Stimulated activated naive CD8-positive, alpha-beta T cell treated with anti-CD3 and anti-CD28 coated beads, Interleukin-15, Interleukin-2, amounts not matched to agents 100 ng/mL and 50 ng/mL, for 24 hours (primary cell): ENCODE results near the gene MUC13.

ENCODE experiments used
- H3K27ac Mint-ChIP-seq: one replicate; pipeline ENCODE4 v1.8.0; 2021; ENCODE audit warnings: mild to moderate bottlenecking, mixed read lengths
- H3K27me3 Mint-ChIP-seq: one replicate; pipeline ENCODE4 v1.8.0; 2021; ENCODE audit warnings: mixed read lengths
- H3K36me3 Mint-ChIP-seq: one replicate; pipeline ENCODE4 v1.8.0; 2021; ENCODE audit warnings: low read depth, mixed read lengths
- H3K4me1 Mint-ChIP-seq: one replicate; pipeline ENCODE4 v1.8.0; 2021; ENCODE audit warnings: low read depth, mixed read lengths
- H3K4me3 Mint-ChIP-seq: one replicate; pipeline ENCODE4 v1.8.0; 2021; ENCODE audit warnings: mild to moderate bottlenecking, mixed read lengths
- H3K9me3 Mint-ChIP-seq: one replicate; pipeline ENCODE4 v1.8.0; 2021; ENCODE audit warnings: mixed read lengths

MUC13 gene

DNA sequence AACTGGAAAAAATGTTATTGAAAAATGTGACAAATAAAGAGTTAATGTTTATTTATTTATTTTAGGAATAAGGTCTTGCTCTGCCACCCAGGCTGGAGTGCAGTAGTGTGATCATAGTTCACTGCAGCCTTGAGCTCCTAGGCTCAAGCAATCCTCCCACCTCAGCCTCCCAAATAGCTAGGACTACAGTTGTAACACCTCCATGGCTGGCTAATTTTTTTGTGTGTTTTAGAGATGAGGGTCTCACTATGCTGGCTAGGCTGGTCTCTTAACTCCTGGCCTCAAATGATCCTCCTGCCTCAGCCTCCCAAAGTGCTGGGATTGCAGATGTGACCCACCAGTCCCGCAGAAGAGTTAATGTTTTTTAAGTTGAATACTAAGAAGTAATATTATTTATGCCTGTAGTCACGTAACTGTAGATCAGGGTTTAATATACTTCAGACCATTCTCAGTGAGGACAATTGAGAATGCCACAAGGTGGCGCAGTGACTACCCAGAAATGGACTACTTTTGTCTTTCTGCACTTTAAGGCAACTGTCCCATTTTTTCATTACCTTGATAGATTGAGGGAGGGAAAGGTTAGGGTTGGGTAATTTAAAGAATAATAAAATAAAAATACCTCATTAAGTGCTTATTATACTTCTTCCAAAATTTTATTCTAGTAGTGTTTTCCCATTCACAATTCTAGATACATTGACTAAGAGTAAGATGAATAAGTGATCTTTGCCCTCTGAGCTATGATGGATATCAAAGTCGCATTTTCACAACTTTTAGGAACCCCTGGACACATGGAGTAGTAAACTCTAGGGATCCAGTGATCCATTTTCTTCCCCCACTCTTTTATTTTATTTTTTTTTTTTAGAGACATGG, 6.0 kb downstream of the MUC13 start:
- H3K4me1 Mint-ChIP-seq = peaks cover 4% of the 10 kb centered on the region
- no peaks in the 10 kb centered on the region for H3K36me3 Mint-ChIP-seq
- H3K4me3 Mint-ChIP-seq = no peak overlapping the region
- H3K9me3 Mint-ChIP-seq = no peaks in the 10 kb centered on the region
- peaks cover 23% of the 10 kb centered on the region for H3K27me3 Mint-ChIP-seq
- no peak overlapping the region for H3K27ac Mint-ChIP-seq

DNA sequence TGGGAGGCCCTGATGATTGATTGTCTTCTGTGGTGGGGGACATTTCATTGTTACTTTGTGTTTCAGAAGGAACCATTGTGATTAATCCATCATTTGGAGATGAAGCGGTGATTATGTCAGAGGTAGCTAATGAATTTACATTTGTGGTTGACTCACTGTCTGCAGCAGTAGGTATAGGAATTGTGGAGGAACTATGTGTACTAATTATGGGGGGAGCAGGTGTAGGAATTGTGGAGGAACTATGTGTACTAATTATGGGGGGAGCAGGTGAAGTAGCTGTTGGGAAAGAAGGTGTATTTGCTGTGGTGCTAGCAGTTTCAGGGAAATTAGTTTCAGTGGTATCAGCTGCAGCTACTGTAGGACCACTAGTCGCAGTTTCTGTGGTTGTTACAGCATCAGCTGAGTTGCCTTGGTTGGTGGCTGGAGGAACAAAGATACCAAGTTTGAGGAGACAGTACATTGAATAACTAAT, 6.9 kb downstream of the MUC13 start:
- Mint-ChIP-seq H3K27me3 (peaks cover 16% of the 10 kb centered on the region), H3K9me3 (no peaks in the 10 kb centered on the region), H3K27ac (no peak overlapping the region), H3K4me3 (no peak overlapping the region), H3K36me3 (no peaks in the 10 kb centered on the region), H3K4me1 (peaks cover 4% of the 10 kb centered on the region)

DNA sequence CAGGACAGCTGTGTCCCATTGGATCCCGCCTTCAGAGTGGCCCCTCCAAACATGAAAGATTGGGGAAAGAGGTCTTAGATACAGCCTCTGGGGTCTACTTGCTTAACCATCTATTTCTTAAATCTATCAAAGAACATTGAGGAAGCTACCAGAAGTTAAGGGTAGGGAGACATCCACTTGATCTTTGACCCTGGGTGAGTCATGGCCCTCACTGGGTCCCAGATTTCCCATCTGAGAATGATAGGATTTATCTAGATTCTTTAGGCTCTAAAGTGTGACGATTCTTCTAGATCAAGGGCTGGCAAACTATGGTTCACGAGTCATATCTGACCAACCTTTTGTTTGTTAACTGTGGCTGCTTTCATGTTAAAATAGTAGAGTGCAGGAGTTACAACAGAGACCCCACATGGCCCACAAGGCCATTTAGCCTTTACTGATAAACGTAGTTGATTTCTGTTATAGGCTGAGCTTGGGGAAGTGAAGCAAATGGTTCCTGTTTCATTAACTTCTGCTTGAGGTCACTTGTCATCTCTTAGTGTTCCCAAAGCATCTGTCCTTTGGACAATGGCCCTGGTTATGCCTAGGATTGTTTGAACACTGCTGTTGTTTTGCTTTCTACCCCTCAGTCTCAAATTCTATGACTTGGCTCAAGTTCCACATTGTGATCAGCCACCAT, 8.0 kb downstream of the MUC13 start:
- H3K36me3 Mint-ChIP-seq = no peaks in the 10 kb centered on the region
- H3K4me3 Mint-ChIP-seq = no peak overlapping the region
- H3K9me3 Mint-ChIP-seq = no peaks in the 10 kb centered on the region
- H3K27ac Mint-ChIP-seq = no peak overlapping the region
- peaks cover 15% of the 10 kb centered on the region for H3K27me3 Mint-ChIP-seq
- H3K4me1 Mint-ChIP-seq = peaks cover 4% of the 10 kb centered on the region

DNA sequence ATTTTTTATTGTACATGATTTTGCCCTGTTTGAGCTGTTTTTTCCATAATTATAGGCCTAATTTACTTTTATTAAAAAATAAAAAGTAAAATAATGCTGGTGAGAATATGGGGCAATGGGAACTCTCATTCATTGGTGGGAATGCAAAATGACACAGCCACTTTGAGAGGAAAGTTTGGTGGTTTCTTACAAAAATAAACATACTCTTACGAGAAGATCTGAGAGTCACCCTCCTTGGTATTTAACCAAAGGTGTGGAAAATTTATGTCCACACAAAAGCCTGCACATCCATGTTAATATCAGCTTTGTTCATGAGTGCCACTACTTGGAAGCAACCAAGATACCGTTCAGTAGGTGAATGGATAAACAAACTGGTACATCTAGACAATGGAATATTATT, 9.8 kb downstream of the MUC13 start:
- H3K9me3 Mint-ChIP-seq = no peaks in the 10 kb centered on the region
- H3K4me1 Mint-ChIP-seq = peaks cover 4% of the 10 kb centered on the region
- H3K27me3 Mint-ChIP-seq = peaks cover 15% of the 10 kb centered on the region
- H3K36me3 Mint-ChIP-seq = no peaks in the 10 kb centered on the region
- H3K27ac Mint-ChIP-seq = no peak overlapping the region
- H3K4me3 Mint-ChIP-seq = no peak overlapping the region

DNA sequence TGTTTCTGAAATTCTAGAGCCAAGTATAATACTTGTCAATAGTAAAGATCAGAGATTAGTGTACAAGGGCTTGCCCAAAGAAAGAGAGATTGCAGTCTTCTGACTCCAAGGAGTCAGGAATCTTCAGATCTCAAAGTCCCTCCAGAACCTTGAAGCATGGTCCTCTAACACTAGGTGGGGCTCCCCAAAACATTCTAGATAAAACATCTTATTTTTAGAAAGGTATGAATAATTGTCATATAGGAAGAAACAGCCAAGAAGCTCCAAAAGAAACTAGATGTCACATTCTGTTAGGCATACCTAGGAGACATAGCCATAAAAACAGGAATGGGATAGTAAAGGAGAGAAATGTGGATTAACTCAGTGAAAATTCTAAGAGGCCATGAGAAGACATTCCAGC, 10.7 kb downstream of the MUC13 start:
- Mint-ChIP-seq H3K4me1 (peaks cover 4% of the 10 kb centered on the region), H3K27me3 (peaks cover 15% of the 10 kb centered on the region), H3K4me3 (no peak overlapping the region), H3K27ac (no peak overlapping the region), H3K9me3 (no peaks in the 10 kb centered on the region), H3K36me3 (no peaks in the 10 kb centered on the region)

DNA sequence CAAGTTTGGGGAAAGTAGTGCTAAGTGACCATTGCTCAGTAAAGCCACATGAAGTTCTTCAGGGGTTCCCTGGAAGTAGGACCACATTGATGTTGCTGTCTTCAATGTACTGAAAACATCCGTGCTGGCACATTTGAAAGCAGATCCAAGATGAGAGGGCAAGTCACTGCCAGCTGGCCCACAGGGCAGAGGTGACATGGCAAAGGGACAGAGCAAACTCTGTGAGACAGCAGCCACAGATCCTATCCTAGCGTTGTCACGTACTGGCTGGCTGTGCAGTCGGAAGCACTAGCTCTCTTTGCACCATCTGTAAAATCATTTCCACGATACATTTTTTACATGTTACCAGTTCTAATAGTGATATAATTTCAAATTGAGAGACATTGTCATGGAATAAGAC, 13.8 kb downstream of the MUC13 start:
- Mint-ChIP-seq H3K27ac (no peak overlapping the region), H3K4me3 (no peak overlapping the region), H3K27me3 (peaks cover 14% of the 10 kb centered on the region), H3K9me3 (no peaks in the 10 kb centered on the region), H3K4me1 (no peaks in the 10 kb centered on the region), H3K36me3 (no peaks in the 10 kb centered on the region)

DNA sequence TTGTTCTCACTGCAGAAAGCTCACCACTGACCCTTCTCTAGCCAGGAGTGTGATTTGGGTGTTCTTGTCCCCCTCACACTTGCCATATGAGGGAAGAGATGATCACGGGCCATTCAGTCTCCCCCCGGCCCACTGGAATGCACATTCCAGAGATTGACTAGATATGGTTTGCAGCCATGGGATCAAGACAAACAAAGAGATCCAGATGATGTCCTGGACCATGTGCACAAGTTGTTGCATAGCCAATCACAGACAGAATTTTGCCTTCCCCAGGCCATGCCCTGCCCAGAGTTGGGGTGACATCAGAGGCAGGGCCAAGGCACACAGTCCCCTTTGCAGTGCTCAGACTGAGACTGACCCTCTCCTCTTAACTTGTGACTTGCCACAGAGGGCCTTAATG, 14.8 kb downstream of the MUC13 start:
- H3K9me3 Mint-ChIP-seq = no peaks in the 10 kb centered on the region
- H3K27ac Mint-ChIP-seq = no peak overlapping the region
- no peaks in the 10 kb centered on the region for H3K36me3 Mint-ChIP-seq
- no peaks in the 10 kb centered on the region for H3K4me1 Mint-ChIP-seq
- H3K27me3 Mint-ChIP-seq = peaks cover 10% of the 10 kb centered on the region
- H3K4me3 Mint-ChIP-seq = no peak overlapping the region

DNA sequence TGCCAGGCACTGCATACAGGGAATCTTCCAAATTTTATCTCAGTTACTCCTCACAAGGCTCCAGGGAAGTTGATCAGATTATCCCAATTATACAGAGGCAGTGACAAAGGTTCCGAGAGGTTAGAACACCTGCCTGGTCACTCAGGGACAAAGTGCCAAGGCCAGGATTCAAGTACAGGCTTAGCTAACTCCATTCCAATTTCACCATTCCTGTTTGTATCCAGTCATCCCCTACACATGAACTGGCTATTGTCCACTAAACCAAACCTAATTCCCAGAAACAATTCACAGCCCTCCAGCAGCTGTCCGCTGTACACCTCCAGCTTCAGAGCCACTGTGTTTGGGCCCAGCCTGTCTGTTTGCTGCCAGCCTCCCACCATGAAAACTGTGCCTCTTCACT, 16.0 kb downstream of the MUC13 start:
- Mint-ChIP-seq H3K9me3 (no peaks in the 10 kb centered on the region), H3K4me3 (no peak overlapping the region), H3K36me3 (no peaks in the 10 kb centered on the region), H3K4me1 (no peaks in the 10 kb centered on the region), H3K27ac (no peak overlapping the region), H3K27me3 (peaks cover 4% of the 10 kb centered on the region)

DNA sequence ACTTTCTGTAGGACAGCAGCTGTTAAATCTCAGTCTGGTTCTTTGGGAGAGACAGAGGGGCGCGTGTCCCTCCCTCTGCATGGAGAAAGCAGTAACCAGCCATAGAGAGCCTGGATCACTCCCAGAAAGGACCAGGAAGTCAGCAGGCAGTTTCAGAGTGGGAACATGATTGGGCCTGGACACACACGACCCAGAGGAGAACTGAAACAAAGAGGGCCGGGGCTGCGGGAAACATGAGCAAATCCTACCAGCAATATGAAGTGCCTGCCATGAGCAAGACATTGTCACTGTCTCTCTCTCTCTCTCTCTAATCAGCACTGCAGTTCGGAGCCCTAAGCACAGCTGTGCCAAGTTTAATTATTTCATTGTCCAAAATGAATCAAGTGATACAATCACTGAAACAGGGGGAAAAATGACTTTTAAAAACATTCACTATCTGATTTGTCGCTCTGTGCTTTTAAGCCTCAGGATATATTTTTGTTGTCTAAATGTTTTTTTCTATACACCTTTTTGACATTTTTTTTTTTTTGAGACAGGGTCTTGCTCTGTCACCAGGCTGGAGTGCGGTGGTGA, 17.6 kb downstream of the MUC13 start:
- no peaks in the 10 kb centered on the region for H3K36me3 Mint-ChIP-seq
- H3K27me3 Mint-ChIP-seq = peaks cover 8% of the 10 kb centered on the region
- H3K4me3 Mint-ChIP-seq = no peak overlapping the region
- peak overlapping the region; percentile 29 for H3K27ac Mint-ChIP-seq
- H3K4me1 Mint-ChIP-seq = no peaks in the 10 kb centered on the region
- H3K9me3 Mint-ChIP-seq = no peaks in the 10 kb centered on the region

DNA sequence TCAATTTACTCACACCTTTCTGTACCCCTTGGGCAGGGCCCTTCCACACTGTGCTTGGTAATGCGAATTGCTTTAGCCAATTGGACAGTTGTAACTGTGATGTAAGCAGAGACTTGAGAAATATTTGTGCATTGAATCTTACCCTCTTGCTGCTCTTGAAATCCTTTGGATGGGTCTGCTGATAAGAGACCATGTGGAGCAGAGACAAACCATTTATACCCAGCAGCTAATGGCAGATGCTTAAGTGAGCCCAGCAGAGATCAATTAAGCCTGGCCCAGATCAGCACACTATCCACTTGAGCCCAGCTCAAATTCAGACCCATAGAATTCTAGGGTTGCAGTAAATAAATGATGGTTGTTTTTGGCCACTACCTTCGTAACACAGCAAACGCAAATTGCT, 19.3 kb downstream of the MUC13 start:
- Mint-ChIP-seq H3K36me3 (no peaks in the 10 kb centered on the region), H3K9me3 (no peaks in the 10 kb centered on the region), H3K27me3 (peaks cover 14% of the 10 kb centered on the region), H3K4me3 (no peak overlapping the region), H3K27ac (no peak overlapping the region), H3K4me1 (no peaks in the 10 kb centered on the region)

DNA sequence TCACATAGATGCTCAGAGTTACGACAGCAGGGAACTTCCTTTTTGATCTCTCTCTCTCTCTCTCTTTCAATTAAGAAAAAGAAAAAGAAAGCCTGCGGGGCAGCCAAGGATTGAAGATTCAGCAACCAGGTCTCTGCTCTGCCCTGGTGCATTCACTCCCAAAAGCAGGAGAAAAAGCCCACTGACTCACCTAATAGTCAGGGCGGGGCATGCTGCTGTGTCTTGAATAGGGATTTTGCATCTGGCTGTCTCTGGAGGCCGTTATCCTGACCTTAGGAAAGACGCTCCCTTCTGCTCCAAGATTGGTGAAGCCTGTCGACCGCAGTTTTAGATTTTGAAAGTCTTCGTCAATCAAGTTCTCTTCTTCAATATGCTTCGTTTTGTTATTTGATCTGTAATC, 26.6 kb downstream of the MUC13 start:
- no peaks in the 10 kb centered on the region for H3K9me3 Mint-ChIP-seq
- H3K4me1 Mint-ChIP-seq = no peaks in the 10 kb centered on the region
- peaks cover 26% of the 10 kb centered on the region for H3K27me3 Mint-ChIP-seq
- H3K36me3 Mint-ChIP-seq = no peaks in the 10 kb centered on the region
- no peak overlapping the region for H3K27ac Mint-ChIP-seq
- H3K4me3 Mint-ChIP-seq = no peak overlapping the region

DNA sequence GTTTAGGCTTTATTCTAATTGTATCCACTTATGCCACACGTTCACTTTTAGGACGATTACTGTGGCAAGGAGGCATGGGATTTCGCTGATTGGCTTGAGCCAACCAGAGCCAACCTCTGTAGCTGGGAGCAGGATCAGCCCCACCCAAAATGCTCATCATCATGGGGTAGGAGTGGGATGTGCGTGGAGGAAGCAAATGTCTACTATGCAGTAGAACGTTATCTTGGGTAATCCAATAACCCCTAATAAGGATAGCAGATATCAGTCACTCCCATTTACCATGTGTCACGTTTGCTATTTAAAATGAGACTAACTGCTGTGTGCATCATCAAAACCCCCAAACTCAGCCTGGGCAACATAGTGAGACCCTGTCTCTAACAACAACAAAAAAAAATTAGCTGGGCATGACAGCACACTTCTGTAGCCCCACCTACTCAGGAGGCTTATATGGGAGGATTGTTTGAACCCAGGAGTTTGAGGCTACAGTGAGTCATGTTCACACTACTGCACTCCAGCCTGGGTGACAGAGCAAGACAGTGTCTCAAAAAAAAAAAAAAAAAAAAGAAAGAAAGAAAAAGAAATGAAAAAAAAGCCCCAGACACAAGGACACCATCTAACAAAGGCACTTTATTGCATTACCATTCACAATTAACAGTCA, 29.6 kb downstream of the MUC13 start:
- Mint-ChIP-seq H3K27me3 (peaks cover 16% of the 10 kb centered on the region), H3K4me1 (peaks cover 7% of the 10 kb centered on the region), H3K36me3 (no peaks in the 10 kb centered on the region), H3K9me3 (no peaks in the 10 kb centered on the region), H3K4me3 (no peak overlapping the region), H3K27ac (no peak overlapping the region)

DNA sequence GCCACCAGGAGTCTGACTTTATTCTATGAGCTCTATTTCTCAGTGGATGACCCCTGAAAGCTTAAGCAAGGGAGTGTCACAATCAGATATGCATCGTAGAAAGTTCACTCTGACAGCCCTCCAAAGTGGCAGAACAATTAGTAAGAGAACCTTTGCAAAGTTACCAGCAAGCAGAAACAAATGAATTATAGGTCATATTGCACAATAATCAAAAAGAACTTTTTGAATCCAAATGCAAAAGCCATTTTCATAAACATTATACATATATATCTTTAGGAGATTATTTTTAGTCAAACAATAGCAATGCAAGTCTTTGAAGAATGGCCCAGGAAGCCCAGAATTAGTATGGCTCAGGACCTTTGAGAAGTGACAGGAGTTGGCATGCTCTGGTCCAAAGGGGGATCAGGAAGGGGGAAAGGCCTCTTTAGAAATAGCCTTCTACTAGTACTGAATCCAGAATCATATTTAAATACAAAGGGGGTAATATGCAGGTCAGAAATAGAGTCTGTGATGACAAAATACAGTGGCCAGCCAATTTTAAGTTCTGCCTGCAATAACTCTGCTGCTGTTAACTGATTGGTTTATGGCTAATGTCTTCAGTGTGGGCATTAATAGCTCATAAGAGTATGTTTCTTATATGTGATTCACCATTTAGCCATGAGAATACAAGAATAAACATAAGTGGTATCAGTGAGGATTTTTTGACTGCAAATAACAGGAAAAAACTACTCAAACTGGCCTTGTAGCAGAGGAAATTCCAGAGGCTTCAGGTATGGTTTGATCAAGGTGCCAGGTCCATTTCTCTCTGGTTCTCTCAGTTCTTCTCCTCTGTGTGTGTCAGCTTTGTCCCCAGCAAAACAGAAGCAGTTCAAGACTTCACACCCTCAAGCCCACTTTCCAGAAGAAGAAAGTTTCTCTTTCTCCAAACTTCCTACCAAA, 30.4 kb downstream of the MUC13 start:
- no peaks in the 10 kb centered on the region for H3K9me3 Mint-ChIP-seq
- H3K36me3 Mint-ChIP-seq = no peaks in the 10 kb centered on the region
- H3K4me3 Mint-ChIP-seq = no peak overlapping the region
- H3K27ac Mint-ChIP-seq = no peak overlapping the region
- H3K27me3 Mint-ChIP-seq = peaks cover 16% of the 10 kb centered on the region
- H3K4me1 Mint-ChIP-seq = peaks cover 7% of the 10 kb centered on the region

DNA sequence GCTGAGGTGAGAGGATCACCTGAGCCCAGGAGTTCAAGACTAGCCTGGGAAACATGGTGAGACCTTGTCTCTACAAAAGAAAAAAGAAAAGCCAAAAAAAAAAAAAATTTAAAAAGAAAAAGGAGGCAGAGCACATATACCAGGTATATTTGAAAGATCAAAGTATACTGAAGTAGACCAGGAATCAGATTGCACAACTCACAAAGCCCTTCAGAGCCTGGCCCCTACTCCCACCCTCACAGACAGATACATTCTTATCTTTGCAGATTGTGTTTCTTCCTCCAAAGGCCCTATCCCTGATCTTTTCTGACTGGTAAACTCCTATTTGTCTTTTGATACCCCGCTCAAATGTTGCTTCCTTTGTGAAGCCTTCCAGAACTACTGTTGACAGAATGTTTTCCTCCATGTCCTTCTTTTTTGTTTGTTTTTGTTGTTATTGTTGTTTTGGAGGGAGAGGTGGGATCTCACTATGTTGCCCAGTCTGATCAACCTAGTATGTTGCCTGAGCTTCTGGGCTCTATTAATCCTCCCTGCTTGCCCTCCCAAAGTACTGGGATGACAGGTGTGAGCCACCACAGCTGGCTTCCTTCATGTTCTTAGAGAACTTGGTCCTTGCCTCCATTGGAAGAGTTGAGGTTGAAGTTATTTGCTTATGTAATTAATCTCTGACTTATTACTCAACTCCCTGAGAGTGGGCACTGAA, 37.6 kb downstream of the MUC13 start:
- peaks cover 7% of the 10 kb centered on the region for H3K4me1 Mint-ChIP-seq
- H3K9me3 Mint-ChIP-seq = no peaks in the 10 kb centered on the region
- H3K27me3 Mint-ChIP-seq = peaks cover 3% of the 10 kb centered on the region
- H3K4me3 Mint-ChIP-seq = no peak overlapping the region
- no peaks in the 10 kb centered on the region for H3K36me3 Mint-ChIP-seq
- H3K27ac Mint-ChIP-seq = no peak overlapping the region
